Epithelial cell of alveolus of lung (primary cell): ENCODE data around the gene MGAT1. TPM values are rescaled to one million over a fixed set of nuclear protein-coding genes. Genes with fewer than 3 reads are reported as not detected.

Experiments used
- total RNA-seq: library from RNA; depleted of rRNA; stranded (reverse); fragments of >200 nt; gene quantifications from 2 replicates; pipeline ENCODE4 v1.2.1, GENCODE V29; 2015

MGAT1 gene
- 128 and 150 TPM in 2 replicates for total RNA-seq

DNA sequence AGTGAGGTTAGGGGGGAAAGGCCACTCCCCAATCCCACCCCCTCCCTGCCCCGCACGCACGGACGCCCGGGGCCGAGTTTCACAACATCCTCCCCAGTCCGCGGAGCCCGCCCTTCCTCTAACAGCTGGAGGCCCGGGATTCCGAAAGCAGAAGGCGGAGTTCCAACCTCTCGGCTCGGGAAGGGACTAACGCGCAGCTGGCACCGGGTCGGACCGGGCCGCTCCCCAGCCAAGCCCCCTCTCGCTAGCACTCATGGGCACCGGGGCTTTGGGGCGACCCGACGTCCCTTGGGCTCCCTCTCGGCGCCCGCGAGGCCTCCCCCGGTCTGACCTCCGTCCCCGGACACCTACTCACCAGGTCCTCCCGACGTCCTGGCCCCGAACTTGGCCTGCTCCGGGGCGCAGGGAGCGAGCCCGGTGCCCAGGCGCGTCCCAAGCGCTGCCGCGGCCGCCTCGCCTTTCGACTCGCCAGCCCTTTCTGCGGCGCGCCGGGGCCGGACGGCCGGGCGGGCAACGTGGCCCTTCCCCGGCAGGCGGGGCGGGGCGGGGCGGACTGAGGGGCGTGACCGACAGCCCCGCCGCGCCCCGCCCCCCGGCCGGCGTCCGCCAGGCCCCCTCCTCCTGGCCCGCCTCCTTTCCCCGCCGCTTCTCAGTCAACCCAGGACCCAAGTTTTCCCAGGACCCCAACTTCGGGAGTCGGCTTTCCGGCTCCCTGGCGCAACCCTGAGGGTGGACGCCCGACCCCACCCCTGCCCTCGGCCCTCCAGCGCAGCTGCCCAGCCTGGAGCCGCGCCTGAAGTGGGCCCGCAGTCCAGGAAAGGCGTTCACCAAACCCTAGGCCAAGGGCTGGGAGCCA is at the start of gene MGAT1:
TSS of gene MGAT1 (minus strand) at position 482 of the 856 bp plus-strand sequence. CDS start 9,835 bp downstream, outside the sequence.

DNA sequence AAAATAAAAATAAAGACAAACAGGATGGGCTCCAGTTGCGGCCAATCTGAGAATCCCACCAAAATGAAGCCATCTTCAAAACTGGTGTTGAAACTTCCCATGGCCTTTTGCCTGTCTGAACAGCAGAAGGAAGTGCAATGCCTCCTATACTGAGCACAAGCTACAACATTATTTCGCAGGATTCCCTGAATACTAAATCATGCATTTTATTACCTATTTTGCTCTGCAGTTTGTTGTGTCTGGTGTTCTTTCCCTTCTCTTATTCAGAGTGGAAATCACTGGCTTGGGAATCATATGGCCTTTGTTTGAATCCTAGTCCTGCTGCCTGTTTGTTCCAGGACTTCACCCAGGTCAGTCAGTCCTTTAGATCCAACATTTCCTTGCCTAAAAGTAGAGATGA is 62.6 kb downstream of the MGAT1 start, which contains the start of gene OR2Y1:
TSS of gene OR2Y1 (minus strand) at position 101 of the 400 bp plus-strand sequence. CDS start at position 101, 0 bp downstream.

Other genes starting within 250 kb of the MGAT1 start
- gene SCGB3A1, start 211.3 kb downstream of the MGAT1 start, total RNA-seq, result 1.0 TPM in 1 of 2 replicates, not detected in the other
- gene FLT4, start 153.2 kb downstream of the MGAT1 start, total RNA-seq, result 0.88 and 1.9 TPM in 2 replicates
- not detected in 2 replicates for gene OR2Y1, start 62.7 kb downstream of the MGAT1 start, total RNA-seq
- gene ZFP62, start 58.5 kb upstream of the MGAT1 start, total RNA-seq, result 8.0 and 17.3 TPM in 2 replicates
- not detected in 2 replicates for gene BTNL8, start 96.4 kb upstream of the MGAT1 start, total RNA-seq
- gene BTNL3, start 186.0 kb upstream of the MGAT1 start, total RNA-seq, result not detected in 2 replicates
- not detected in 2 replicates for gene BTNL9, start 237.5 kb upstream of the MGAT1 start, total RNA-seq